COLO668 (cell line): ENCODE measurements around the gene DNAH1.
"Not testable (repeated sequence)": the region's sequence is repeated elsewhere in the genome, so short reads cannot be mapped to it uniquely, and the experiment has no call there.

Experiments used
- DNase-seq: peaks from one replicate; lab custom pipeline; 2025; ENCODE audit not compliant: unreplicated experiment; lab: John Stamatoyannopoulos, UW

Gene DNAH1

DNA sequence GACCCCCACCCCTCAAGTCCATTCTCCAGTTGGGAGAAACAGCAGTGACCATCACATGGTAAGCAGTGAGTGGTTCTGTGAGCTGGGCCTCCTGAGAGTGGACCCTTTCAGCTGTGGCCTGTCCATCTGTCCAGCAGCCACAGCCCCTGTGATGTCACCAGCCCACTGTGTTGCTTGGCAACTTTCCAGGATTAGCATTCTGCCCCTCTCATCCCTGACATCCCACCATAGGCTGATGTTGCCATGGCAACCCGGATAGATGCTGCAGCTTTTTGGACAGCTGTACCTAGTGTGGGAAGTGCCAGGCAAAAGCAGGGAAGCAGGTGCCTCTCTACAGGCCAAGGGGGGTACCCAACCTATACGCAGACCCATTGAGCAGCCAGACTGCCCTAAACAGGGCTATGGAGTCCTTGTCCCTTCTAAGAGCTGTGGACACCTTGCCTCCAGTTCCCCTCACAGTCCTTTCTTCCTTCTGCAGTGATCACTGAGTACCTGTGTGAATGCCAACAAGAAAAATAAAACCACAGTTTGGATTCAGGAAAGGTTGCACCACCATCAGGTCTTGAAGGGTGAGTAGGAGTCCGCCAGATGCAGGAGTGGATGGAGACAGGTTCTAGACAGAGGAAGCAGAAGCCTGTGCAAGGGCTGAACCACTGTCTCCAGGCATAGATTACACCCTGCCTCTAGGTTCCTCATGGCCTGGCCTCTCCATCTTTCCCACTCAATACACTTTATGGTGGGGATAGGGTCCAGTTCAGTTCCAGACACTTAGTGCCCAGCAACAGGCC, at the start of gene DNAH1:
TSS of gene DNAH1 (plus strand) at position 343 of the 788 bp plus-strand sequence. CDS start 6,124 bp downstream, outside the sequence.
- DNase-seq = no peak

DNA sequence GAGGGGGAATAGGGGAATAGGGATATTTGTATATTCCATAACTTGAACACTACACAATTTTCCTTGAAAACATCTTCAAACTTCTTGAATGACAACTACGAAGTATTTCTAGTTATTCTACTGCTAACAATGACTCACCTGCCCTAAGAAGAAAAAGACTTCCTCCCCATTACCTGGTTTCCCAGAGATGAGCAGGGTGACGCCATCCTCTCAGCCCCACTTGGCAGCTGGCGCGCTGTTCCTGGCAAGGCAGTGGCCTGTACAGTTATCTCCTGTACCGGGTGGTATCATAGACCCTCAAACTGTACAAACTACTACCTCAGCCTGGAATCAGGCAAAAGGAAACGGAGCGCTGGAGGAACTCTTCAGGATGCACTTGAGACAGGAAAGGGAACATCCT, 48.1 kb upstream of the DNAH1 start:
- DNase-seq = no peak

DNA sequence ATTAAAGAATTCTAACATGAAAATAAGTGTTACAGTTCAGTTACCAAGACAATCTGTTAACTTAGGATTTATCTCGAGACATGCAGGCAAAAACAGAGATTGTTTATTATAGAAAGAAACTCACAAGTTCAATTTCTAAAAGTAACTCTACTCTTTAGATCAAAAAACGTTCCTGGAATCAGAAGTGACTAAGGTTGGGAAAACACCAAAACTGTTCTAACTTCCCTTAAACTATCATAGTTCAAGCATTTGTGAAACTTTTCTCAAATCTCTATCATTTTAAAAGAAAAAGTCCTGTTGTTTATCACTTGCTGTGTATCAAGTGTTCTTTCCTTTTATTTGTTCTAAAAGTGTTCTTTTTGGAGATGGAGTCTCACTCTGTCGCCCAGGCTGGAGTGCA, 46.3 kb upstream of the DNAH1 start:
- no peak for DNase-seq

DNA sequence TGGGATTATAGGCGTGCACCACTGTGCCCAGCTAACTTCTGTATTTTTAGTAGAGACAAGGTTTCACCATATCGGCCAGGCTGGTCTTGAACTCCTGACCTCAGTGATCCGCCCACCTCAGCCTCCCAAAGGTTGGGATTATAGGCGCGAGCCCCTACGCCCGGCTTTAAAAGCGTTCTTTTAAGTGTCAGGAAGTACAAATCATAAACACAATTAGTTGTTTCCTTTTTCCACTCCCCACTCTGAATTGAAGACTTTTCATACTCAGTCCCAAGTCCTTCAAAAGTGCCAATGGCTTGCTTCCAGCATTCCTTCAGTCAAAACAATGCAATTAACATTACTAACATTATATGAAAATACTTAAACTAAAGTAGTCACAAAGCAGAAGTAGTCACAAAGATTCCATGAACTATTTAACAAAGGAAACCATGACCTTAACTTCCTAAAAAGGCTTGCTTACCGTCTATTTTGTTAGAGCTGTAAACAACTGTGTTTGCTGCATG, 45.8 kb upstream of the DNAH1 start:
- no peak for DNase-seq

DNA sequence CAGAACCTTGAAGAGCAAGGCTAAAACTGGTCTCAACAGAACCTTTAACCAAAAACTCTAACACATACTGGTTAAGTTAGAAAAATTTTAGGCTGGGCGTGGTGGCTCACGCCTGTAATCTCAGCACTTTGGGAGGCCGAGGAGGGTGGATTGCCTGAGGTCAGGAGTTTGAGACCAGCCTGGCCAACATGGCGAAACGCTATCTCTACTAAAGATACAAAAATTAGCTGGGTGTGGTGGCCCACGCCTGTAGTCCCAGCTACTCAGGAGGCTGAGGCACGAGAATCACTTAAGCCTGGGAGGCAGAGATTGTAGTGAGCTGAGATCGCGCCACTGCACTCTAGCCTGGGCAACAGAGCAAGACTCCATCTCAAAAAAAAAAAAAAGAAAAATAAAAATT, 43.9 kb upstream of the DNAH1 start:
- DNase-seq = not testable (repeated sequence)

DNA sequence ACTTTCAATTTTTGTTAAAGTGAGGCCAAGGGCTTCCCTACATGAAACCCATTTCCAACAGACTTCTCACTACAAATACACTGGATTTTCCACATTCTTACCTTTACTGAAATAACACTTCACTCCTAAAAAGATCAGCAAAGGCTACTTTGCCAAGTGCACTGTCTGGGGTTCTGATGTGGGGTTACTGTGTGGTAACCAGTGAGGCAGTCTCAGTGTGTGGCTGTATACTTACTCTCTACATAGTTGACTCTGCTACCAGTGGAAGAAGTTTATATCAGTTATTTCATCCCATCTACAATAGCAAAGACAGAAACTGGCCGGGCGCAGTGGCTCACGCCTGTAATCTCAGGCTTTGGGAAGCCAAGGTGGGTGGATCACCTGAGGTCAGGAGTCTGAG, 43.3 kb upstream of the DNAH1 start:
- no peak for DNase-seq

DNA sequence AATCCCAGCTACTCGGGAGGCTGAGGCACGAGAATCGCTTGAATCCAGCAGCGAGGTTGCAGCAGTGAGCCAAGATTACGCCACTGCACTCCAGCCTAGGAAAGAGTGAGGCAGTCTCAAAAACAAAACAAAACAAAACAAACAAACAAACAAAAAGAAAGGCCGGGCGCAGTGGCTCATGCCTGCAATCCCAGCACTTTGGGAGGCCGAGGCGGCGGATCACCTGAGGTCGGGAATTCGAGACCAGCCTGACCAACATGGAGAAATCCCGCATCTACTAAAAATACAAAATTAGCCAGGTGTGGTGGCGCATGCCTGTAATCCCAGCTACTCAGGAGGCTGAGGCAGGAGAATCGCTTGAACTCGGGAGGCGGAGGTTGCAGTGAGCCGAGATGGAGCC, 41.3 kb upstream of the DNAH1 start:
- DNase-seq = not testable (repeated sequence)

DNA sequence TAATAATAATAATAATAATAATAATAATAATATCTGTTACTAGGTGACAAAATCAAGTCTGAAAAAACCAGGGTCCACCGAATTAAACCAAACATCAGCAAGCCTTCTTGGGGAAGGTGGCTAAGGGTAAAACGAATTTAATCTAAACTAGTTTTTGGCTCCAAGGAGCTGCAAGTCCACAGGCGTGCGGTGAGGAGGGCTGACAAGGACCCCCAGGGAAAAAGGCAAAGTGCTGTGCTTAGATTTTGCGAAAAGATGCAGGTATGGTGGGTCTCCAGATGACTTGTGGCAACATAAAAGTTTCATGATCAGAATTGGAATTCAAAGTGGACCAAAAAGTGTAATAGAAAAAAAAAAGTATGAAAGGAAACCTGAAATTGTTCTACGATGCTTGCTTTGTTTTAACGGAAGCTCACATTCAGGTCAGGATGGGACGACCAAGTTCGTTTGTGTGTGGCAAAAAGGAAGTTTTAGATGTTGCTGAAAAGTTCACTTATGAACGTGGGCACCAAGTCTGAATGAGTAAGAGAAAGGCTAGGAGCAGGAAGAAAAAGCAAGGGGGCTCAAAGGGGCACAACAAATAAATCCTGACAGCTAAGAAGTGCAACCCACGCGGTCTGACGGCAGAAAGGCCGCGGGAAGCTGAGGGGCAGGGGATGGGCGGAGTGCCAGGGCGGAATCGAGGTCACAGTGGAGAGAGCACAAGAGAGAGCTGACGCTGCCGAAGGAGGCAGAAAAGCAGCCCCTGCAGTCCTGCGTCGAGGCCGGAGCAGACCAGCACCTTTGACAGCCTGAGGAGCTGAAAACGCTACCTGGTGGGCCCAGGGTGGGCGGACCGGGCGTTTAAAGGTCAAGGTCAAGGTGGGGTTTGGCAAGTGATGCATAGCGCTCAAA, 38.8 kb upstream of the DNAH1 start:
- DNase-seq = peak; percentile 58

DNA sequence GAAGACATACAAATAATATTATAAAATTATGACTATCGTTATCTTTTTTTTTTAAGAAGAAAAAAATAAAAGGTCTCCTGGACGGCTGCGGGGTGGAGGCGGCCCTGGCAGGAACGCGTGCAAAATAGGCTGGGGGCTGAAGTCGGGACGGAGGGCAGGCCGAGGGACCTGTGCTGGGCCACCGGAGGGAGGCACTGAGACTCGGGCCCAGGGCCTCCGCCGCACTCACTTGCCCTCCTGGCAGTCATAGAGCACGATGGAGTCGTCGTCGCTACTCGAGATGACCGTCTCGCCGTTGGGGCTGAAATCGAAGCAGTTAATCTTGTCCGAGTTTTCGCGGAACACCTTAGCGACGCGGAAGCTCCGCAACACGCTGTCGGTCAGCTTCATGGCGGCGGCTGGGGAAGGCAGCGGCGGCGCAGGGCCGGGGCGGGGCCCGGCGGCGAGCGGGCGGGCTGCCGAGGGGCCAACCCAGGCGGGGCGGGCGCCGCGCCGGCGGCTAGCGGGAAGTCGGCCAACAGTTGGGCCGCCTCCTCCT, 38.1 kb upstream of the DNAH1 start:
- DNase-seq = peak; percentile 71

DNA sequence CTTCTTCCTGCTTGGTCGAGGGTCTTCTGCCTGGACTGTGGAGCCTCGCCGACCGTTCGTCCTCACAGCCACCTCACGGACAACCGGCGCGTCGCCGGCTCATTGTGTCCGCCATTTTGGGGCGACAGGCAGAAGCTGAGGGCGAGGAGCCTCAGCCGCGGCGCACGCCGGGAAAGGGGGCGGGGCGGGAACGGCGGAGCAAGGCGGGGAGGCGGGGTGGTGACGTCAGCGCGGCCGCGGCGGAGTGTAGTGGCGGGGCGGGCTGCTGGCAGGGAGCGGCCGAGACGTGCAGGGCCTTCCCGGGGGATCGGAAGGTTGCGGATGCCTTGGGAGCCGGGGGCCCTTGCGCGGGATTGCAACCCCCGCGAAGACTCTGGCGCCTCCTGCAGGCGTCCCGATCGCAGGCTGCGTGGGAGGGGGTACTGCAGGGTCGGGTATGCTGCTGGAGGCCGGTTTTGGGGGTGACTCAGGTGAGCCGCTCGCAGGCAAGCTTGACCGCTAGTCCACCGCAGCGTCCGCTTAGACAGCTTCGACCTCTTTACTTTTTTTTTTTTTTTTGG, 37.5 kb upstream of the DNAH1 start, which contains the start of gene WDR82:
TSS of gene WDR82 (minus strand) at position 140 of the 560 bp plus-strand sequence. CDS start 288 bp downstream, outside the sequence.
- DNase-seq = peak; percentile 94

DNA sequence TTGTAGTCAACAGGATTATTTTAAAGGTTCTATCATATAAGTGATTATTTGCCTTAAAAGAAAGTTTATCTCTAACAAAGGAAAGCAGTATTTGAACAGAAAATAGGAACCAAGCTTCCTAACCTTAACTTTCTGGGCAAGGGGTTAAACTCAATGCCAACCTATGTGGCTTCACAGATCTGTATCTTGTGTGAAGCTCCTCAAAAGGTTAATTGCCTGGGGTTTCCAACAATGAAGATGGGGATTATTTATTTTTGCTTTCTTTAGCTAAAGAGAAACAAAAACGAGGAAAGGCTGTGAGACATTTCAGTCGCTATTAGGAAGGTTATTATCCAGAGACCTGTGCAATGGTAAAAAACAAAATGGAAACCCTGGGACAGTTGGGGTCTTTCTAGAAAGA, 36.5 kb upstream of the DNAH1 start:
- no peak for DNase-seq

DNA sequence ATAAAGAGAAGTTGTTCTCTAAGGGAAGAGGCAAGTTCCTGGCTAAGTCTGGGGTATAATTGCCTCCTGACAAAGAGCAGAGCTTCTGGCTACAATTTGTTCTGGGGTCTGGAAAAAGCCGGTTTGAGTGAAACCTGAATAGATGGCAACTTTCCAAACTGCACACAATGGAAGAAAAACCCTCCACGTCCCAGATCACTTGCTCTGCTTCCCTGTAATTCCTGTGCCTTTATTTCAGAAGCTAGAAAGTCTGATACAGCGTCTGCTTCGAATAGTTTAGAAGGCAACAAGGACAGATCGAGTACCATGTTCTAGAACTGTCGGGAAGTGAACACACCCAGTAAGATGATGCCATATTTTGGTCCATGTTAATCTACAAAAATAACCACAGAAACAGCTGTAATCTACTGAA, 36.1 kb upstream of the DNAH1 start:
- peak; percentile 16 for DNase-seq

DNA sequence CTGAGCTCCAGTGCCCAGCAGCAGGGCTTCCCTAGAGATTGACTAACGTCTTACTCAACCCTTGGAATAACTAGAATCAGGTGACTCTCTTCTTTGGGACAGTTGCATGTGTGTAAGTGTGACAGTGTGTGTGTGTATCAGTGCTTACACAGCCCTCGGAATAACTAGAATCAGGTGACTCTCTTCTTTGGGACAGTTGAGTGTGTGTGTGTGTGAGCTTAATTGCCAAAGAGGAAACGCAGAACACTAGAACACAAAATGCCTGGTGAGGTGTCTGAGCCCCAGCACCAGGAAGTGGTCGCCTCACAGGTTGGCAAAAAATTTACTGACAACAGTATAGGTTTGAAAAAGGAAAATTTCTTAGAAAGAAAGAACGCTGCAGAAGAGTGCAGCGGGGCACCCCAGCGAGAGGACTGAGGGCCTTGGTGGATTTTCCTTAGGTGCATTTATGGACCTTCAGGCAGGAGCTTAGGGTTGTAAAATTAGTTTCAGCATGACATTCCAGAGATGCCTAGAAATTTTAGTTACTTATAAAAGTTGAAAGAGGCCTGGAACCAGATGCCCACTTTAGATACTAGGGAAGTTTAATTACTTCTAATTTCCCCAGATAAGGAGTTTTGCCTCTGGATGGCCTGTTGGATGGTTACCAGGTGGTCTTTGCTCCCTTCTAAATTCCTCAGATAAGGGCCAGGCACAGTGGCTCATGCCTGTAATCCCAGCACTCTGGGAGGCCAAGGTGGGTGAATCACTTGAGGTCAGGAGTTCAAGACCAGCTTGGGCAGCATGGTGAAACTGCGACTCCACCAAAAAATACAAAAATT, 33.9 kb upstream of the DNAH1 start:
- DNase-seq = no peak

DNA sequence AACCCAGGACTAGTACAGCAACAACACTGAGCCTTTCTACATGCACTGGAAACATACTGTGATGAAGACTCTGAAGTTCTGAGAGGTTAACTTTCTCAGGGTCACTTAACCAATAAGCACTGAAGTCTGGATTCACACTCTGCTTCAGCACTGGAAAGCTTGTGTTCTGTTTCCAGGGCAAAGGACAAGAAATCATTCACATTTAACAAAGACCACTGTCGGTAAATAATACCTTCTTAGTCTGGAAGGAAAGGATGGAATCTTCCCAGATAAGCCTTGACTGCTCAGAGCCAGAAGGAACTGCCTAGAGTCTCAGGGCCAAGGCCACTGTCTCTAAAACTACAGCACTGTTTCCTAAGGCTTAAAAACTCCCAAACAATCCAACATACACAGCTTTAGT, 32.8 kb upstream of the DNAH1 start:
- no peak for DNase-seq

DNA sequence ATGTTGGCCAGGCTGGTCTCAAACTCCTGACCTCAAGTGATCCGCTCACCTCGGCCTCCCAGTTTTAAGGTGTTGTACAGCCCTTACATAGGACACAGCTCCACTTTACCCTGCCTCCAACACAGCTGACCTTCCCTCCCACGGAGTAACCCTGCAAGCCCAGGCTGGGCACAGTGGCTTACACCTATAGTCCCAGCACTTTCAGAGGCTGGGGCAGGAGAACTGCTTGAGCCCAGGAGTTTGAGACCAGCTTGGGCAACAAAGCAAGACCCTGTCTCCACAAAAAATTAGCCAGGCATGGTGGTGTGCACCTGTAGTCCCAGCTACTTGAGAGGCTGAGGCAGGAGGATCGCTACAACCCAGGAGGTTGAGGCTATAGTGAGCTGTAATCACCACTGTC, 32.1 kb upstream of the DNAH1 start:
- DNase-seq = not testable (repeated sequence)

DNA sequence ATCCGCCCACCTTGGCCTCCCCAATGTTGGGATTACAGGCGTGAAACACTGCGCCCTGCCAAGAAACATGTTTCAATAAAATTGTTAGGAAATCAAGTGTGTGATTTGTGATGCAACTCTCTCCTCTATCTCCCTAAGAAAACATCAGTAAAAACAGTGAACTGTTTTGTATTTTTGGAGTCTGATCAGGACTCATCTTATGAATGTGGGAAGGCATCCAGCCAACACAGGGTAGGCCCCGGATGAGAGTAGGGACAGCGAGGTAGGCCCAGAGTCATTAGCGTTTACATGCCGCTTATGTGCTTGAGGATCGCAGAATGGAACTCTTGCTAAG, 29.4 kb upstream of the DNAH1 start:
- DNase-seq = no peak

DNA sequence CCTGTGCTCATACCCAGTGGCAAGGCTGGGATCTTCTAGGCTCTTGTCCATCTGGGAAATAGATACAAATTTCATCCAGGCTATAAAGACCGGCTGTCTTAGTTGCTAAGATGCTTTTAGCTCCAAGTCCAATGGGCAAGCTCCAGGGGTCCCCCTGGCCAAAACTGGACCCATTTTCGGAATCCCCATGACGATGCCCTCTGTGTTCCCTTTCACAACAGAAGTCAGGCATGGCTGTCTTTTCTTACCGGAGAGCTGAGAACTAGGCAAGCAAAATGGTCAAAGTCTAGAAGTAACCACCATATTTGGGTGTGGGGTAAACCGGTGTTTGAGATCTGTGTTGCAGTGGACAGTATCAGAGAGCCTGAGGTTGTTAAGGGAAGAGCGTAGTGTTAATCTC, 27.4 kb upstream of the DNAH1 start:
- DNase-seq = no peak

DNA sequence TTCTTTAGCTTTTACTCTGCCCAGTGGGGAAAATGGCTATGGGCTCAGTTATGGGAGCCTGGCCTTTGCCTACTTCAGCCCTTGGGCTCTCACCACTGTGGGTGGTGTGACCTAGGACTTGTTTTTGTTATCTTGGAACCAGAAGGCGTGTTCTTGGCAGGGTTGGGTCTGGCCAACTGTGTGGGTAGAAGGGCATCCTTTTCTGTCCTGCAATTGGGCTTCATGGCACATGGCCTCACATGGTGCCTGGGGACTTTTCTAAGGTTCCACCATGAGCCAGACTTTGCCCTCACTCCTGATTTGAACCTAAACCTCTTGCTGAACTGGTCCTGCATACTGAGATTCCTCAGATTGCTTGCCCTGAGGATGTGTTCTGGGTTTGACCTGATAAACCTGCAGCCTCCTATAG, 26.8 kb upstream of the DNAH1 start:
- DNase-seq = no peak

DNA sequence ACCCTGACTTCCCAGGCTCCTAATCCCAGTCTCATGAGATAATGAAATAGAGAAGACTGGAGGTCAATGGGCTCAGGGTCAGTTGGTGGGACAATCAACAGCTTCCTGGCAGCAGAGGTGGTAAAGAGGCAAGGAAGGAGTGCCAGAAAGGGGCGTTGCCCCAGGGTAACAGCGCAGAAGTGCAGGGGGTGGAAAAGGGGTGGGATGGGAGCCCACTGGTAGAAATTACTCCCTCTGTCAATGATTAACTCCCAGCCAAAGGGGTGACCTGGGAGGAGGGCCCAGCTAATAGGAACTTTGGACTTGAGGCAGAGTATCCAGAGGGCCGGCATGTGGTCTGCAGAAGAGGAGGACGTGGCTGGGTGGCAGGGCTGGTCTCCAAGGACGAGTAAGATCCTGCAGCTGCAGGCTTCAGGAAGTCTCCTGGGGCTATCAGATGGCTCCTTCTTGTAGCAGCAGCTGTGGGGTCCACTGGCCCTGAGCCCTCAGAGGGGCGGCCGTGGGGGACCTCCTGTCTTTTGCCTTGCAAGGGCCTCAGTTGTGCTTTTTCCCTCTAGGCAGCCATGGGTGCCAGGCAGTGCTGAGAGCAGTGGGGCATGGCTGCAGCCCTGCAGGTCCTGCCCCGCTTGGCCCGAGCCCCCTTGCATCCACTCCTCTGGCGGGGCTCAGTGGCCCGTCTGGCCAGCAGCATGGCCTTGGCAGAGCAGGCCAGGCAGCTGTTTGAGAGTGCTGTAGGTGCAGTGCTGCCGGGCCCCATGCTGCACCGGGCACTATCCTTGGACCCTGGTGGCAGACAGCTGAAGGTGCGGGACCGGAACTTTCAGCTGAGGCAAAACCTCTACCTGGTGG, 26.1 kb upstream of the DNAH1 start:
- peak; percentile 53 for DNase-seq
